ENCODE results near the gene LY6G6D.

Gene LY6G6D

DNA sequence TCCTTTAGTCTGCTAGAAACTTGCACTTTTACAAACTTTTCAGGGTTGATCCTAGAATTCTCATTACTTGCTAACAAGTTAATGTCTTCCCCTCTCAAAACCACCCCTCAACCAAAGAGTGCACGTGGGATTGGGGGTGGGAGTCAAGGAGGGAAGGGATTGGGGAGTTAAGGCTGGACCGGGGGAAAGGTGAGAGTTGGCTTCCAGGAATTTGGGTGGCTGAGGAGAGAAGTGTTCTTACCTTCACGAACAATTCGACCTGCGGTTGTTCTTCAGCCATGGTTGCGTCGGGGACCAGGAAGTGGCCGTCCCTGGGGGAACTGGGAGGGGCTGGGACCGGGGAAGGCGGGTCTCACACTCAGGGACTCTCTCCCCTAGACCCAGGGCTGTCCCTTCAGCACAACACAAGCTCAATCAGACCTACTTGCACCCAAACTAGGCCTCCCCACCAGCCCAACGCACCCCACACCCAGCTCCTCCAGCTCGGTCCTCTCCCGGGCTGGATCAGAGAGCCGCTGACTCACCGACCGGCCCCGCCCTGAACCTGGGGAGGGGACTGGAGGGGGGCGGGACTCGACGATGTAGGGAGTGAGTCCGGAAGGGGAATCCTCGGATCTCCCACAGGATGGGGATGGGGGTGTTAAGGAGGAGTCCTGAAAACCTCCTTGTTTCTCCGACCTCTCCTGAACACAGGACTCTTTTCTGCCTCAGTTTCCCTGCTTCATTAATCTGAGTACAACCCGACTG is 21.0 kb downstream of the LY6G6D start, which contains the start of gene CLIC1:
CLIC1 (minus strand) TSS at position 510 of the 747 bp plus-strand sequence; CDS start at position 280, 230 bp downstream.
- peak; percentile 37 for DNase-seq (ENCODE audit: low spot score)

DNA sequence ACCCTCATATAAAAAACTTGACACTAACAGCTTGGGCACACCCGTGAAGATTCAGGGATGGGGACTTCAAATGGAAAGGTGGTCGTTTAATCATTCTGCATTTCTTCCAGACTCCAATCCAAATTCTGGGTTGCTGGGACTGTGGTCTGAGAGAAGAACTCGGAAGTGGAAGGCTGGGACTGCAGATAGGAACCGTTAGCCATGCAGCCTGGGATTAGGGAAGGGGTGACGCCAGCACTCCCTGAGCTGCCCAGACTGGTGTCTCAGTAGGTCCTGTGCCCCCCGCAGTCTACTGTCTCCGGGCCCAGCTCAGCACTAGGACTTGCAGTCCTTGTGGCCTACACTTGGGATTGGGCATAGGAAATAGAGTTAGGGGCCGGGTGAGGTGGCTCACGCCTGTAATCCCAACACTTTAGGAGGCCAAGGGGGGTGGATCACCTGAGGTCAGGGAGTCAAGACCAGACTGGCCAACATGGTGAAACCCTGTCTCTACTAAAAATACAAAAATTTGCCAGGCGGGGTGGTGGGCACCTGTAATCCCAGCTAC is 21.7 kb downstream of the LY6G6D start:
- DNase-seq (ENCODE audit: low spot score) = no peak

- DNase-seq (ENCODE audit: low spot score) = peak; percentile 45
These were observed 22.3 kb downstream of the LY6G6D start for GRCh38 chr6:31737315-31737990.

- peak; percentile 77 for DNase-seq (ENCODE audit: low spot score)
These were observed 23.1 kb downstream of the LY6G6D start for GRCh38 chr6:31737991-31738979.

DNA sequence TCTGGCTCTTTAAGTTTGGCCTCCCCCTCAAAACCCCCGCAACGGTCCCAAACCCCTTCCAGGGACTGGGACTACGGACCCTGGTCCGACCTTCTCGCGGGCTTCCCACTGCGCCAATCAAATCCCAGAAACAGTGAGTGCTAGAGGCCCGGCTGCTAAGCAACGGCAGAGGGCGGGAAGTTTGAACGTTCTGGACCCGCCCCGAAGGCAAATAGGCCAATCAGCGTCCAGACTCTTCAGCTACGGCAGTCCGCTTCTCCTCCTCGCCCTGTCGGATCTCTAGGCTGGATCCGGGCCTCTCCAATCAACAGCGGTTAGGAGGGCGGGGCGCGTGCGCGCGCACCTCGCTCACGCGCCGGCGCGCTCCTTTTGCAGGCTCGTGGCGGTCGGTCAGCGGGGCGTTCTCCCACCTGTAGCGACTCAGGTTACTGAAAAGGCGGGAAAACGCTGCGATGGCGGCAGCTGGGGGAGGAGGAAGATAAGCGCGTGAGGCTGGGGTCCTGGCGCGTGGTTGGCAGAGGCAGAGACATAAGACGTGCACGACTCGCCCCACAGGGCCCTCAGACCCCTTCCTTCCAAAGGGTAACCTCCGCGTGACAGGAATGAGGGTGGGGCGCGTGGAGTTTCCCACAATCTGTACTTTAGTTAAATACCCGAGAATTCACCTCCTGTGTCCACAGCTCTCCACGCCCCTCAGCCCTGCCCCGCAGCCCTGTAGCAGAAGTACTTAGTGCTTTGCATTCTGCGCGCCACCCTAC is 24.7 kb downstream of the LY6G6D start, which contains the start of gene MSH5:
MSH5 (plus strand) TSS at position 367 of the 758 bp plus-strand sequence. CDS start 462 bp downstream, outside the sequence.
- DNase-seq (ENCODE audit: low spot score) = peak; percentile 98

GRCh38 chr6:31740397-31741223 is 25.5 kb downstream of the LY6G6D start:
- no peak for DNase-seq (ENCODE audit: low spot score)

DNA sequence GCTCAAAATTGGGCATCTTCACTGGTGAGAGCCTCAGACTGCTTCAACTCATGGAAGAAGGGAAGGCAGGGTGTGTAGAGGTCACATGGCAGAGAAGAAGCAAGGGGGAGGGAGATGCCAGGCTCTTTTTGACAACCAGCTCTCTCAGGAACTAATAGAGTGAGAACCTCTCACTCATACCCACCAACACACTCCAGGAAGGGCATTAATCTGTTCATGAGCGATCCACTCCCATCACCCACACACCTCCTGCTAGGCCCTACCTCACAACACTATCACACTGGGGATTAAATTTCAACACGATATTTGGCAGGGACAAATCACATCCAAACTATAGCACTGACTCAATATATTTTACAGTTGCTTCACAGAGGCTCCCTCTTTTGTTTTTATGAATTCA is 26.7 kb downstream of the LY6G6D start:
- DNase-seq (ENCODE audit: low spot score) = no peak

DNA sequence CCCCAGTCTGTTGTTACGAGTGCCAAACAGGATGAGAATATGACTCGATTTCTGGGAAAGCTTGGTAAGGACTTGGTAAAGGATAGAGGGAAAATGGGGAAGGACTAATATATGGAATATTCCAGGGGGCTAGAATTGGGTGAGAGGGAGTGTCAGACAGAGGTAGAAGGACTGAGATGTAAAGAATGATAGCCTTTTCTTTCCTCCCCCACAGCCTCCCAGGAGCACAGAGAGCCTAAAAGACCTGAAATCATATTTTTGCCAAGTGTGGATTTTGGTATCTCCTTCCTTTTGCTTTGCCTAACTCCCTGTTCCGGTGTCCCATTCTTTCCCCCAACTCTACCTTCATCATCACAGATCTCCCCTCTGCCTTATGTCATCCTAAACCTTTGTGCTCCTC is 27.7 kb downstream of the LY6G6D start:
- no peak for DNase-seq (ENCODE audit: low spot score)

DNA sequence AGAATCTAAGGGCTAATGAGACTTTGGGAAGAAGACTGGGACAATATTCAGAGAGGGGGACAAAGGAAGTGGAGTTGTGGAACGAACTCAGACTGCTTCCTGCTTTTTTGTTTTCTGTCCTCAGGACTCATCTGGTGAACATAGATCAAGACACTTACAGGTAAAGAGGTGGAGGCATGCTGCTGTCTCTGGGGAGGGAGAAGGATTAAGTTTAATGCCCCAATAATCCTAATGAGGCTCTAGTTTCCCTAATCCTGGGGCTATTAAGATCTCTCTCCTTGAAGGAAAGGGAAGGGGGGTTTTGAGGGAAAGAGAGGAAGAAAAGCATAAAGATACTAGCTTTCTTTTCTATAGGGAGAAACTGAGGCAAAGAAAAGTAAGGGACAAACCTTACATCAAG is 29.3 kb downstream of the LY6G6D start:
- no peak for DNase-seq (ENCODE audit: low spot score)

GRCh38 chr6:31749301-31750036 is 34.3 kb downstream of the LY6G6D start:
- no peak for DNase-seq (ENCODE audit: low spot score)

GRCh38 chr6:31750411-31751022 is 35.4 kb downstream of the LY6G6D start:
- no peak for DNase-seq (ENCODE audit: low spot score)

GRCh38 chr6:31752739-31753319 is 37.7 kb downstream of the LY6G6D start:
- DNase-seq (ENCODE audit: low spot score) = no peak

DNA sequence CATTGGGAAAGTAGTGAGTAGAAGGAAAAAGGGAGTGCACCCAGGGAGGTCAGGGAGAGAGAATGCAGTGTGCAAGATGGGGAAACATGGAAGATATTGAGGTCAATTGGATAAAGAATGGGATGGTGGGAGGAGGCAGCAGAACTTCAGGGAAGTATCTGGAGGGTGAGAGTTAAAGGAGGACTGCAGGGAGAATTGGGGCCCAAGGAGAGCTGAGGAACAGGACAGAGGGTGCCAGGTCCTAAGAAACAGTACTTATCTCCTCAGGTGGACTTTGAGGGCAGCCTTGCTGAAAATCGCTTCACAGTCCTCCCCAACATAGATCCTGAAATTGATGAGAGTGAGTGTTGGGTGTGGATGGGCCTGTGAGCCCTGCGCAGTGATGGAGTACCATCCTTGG is 43.1 kb downstream of the LY6G6D start:
- no peak for DNase-seq (ENCODE audit: low spot score)

GRCh38 chr6:31760790-31761189 is 45.6 kb downstream of the LY6G6D start:
- DNase-seq (ENCODE audit: low spot score) = no peak

- DNase-seq (ENCODE audit: low spot score) = no peak
These were observed 46.2 kb downstream of the LY6G6D start for GRCh38 chr6:31761343-31761742.

DNA sequence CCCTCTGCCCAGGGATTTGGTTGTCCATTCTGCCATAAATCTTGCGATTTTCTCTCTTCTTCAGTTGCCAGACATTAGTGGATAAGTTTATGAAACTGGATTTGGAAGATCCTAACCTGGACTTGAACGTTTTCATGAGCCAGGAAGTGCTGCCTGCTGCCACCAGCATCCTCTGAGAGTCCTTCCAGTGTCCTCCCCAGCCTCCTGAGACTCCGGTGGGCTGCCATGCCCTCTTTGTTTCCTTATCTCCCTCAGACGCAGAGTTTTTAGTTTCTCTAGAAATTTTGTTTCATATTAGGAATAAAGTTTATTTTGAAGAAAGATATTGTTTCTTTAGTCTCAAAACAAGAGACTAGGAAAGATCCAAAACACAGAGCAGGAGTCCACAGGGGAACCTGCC is 47.2 kb downstream of the LY6G6D start, which contains the start of gene SAPCD1:
SAPCD1 (plus strand) TSS at position 301 of the 400 bp plus-strand sequence. CDS start 399 bp downstream, outside the sequence.
- DNase-seq (ENCODE audit: low spot score) = no peak

DNA sequence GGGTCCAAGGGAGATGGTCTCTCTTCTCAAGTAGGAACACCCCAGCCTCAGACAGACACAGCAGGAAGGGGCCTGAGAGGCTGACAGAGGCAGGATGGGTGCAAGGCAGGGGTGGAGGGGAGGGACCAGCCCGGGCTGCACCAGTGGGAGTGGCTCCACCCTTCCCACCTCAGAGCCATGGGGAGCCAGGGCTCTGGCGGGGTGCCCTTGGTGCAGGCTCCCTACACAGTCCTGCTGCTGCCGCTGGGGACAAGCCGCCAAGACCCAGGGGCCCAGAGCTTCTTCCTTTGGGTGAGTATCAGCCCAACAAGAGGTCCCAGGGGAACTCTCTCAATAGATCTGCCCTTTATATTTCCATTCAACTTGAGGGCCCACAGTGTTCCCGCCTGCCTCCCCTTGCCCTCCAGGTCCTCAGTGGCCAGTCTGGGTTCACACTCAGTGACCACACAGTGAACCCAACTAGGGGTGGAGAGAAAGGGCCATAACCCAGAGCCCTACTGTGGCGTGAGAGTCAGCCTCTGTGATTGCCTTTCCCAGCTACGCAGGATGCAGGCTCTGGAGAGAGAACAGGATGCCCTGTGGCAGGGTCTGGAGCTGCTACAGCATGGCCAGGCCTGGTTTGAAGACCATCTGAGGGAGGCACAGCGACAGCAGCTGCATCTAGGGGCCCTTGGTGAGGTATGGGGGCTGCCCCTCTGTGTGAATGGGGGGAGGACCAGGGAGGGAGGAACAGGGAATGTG is 47.9 kb downstream of the LY6G6D start:
- no peak for DNase-seq (ENCODE audit: low spot score)

GRCh38 chr6:31763619-31763940 is 48.4 kb downstream of the LY6G6D start:
- DNase-seq (ENCODE audit: low spot score) = peak; percentile 16

Data from pons (tissue), 1 donor.